IMR-90 (cell line): ENCODE results near the gene TGFBR2. TPM values are rescaled to one million over a fixed set of nuclear protein-coding genes. Genes with fewer than 3 reads are reported as not detected.

Experiments
- ATAC-seq: fragments of 200-7000 bp; cut with Tn5 transposase; 2 replicates; pipeline ENCODE4 v1.9.1; 2020; ENCODE audit warnings: low read depth, mild to moderate bottlenecking, moderate library complexity
- BruUV-seq: library from RNA; stranded (reverse); fragments of 400-500 nt; replicated peaks from 2 replicates; lab custom pipeline; 2021; lab: Mats Ljungman, UMichigan
- CTCF ChIA-PET: fragments of 300-600 bp; formaldehyde crosslinking; extraction: SDS; loops from one replicate; lab custom pipeline; 2021; ENCODE audit warnings: antibody characterized with exemption; lab: Yijun Ruan, JAX
- POLR2A ChIA-PET: fragments of 300-600 bp; sonication (Branson Sonifier 250); formaldehyde crosslinking; loops from one replicate; lab custom pipeline; 2022; ENCODE audit warnings: antibody characterized with exemption; ENCODE audit not compliant: unreplicated experiment; lab: Charles Lee
- DNase-seq: peaks from one replicate; pipeline ENCODE4 v3.0.0; 2013
- H2AFZ ChIP-seq: replicated peaks from 2 replicates; pipeline ENCODE3; 2013; ENCODE audit warnings: low read length, mild to moderate bottlenecking; ENCODE audit not compliant: poor library complexity
- H2AK5ac ChIP-seq: 2 replicates; pipeline ENCODE4 v1.6.1; 2013; ENCODE audit warnings: low read depth, low read length, inconsistent platforms
- H2AK9ac ChIP-seq: replicated peaks from 2 replicates; pipeline ENCODE3; 2013; ENCODE audit warnings: mild to moderate bottlenecking, low read depth, low read length, moderate library complexity; ENCODE audit not compliant: poor library complexity
- H2BK120ac ChIP-seq: 2 replicates; pipeline ENCODE4 v1.6.1; 2013; ENCODE audit warnings: low read depth, low read length, inconsistent platforms
- H2BK15ac ChIP-seq: 3 replicates; pipeline ENCODE4 v1.6.1; 2013; ENCODE audit warnings: low read depth, low read length, inconsistent platforms
- H2BK20ac ChIP-seq: 2 replicates; pipeline ENCODE4 v1.6.1; 2013; ENCODE audit warnings: low read depth, mild to moderate bottlenecking, inconsistent platforms, low read length, moderate library complexity
- H2BK5ac ChIP-seq: 2 replicates; pipeline ENCODE4 v1.6.1; 2013; ENCODE audit warnings: mild to moderate bottlenecking, low read depth, low read length, inconsistent platforms; ENCODE audit not compliant: poor library complexity, severe bottlenecking
- H3K14ac ChIP-seq: replicated peaks from 2 replicates; pipeline ENCODE4 v1.6.1; 2013; ENCODE audit warnings: low read depth, low read length, inconsistent platforms
- H3K18ac ChIP-seq: 2 replicates; pipeline ENCODE4 v1.6.1; 2013; ENCODE audit warnings: low read depth, low read length, control low read depth
- H3K23ac ChIP-seq: 2 replicates; pipeline ENCODE4 v1.6.1; 2013; ENCODE audit warnings: low read depth, low read length, inconsistent platforms
- H3K27ac ChIP-seq: 2 replicates; pipeline ENCODE4 v1.5.1; 2013; ENCODE audit warnings: mild to moderate bottlenecking, control low read depth, low read length; ENCODE audit not compliant: insufficient read depth
- H3K27me3 ChIP-seq: 2 replicates; pipeline ENCODE4 v1.6.1; 2013; ENCODE audit warnings: low read length; ENCODE audit not compliant: control insufficient read depth, insufficient read depth
- H3K36me3 ChIP-seq: 2 replicates; pipeline ENCODE4 v1.6.1; 2013; ENCODE audit warnings: low read length, mixed read lengths; ENCODE audit not compliant: control insufficient read depth, insufficient read depth
- H3K4ac ChIP-seq: 2 replicates; pipeline ENCODE4 v1.6.1; 2013; ENCODE audit warnings: low read depth, low read length, inconsistent platforms
- H3K4me1 ChIP-seq: 2 replicates; pipeline ENCODE4 v1.6.1; 2013; ENCODE audit warnings: low read length, mixed read lengths; ENCODE audit not compliant: control insufficient read depth, insufficient read depth
- H3K4me2 ChIP-seq: 2 replicates; pipeline ENCODE4 v1.6.1; 2013; ENCODE audit warnings: low read depth, mild to moderate bottlenecking, control low read depth, low read length, moderate library complexity
- H3K4me3 ChIP-seq: 2 replicates; pipeline ENCODE4 v1.5.1; 2013; ENCODE audit warnings: low read depth, mild to moderate bottlenecking, control low read depth, low read length, moderate library complexity; ENCODE audit not compliant: insufficient read depth
- H3K56ac ChIP-seq: 2 replicates; pipeline ENCODE4 v1.6.1; 2013; ENCODE audit warnings: low read length, inconsistent platforms; ENCODE audit not compliant: insufficient read depth; ENCODE audit errors: extremely low read depth
- H3K79me1 ChIP-seq, 2 experiments: 2 replicates each; pipeline ENCODE4 v1.6.1; 2013; ENCODE audit warnings: low read length in 2 of 2, inconsistent platforms in 1 of 2, low read depth in 1 of 2
- H3K9ac ChIP-seq: 2 replicates; pipeline ENCODE4 v1.6.1; 2013; ENCODE audit warnings: low read depth, low read length, control low read depth
- H3K9me1 ChIP-seq: 2 replicates; pipeline ENCODE4 v1.6.1; 2013; ENCODE audit warnings: low read length, inconsistent platforms; ENCODE audit not compliant: insufficient read depth
- H3K9me3 ChIP-seq: 2 replicates; pipeline ENCODE4 v1.6.1; 2013; ENCODE audit warnings: low read length; ENCODE audit not compliant: control insufficient read depth, insufficient read depth
- H4K20me1 ChIP-seq: 2 replicates; pipeline ENCODE4 v1.6.1; 2013; ENCODE audit warnings: low read length, inconsistent platforms; ENCODE audit not compliant: insufficient read depth
- H4K5ac ChIP-seq: 2 replicates; pipeline ENCODE4 v1.6.1; 2013; ENCODE audit warnings: mild to moderate bottlenecking, low read depth, low read length, control low read depth
- H4K8ac ChIP-seq, 2 experiments: 2 replicates each; pipeline ENCODE4 v1.6.1; 2013; ENCODE audit warnings: low read depth in 2 of 2, low read length in 2 of 2, control low read depth in 1 of 2, inconsistent platforms in 1 of 2
- H4K91ac ChIP-seq: 2 replicates; pipeline ENCODE4 v1.6.1; 2013; ENCODE audit warnings: low read depth, low read length, inconsistent platforms; ENCODE audit not compliant: insufficient read depth
- BHLHE40 ChIP-seq: fragments of 150-350 bp; IDR thresholded peaks from 2 replicates; pipeline ENCODE4 v1.6.1; 2016; ENCODE audit warnings: mild to moderate bottlenecking, low read depth, low read length
- CEBPB ChIP-seq: IDR thresholded peaks from 2 replicates; pipeline ENCODE4 v1.6.1; 2012; ENCODE audit warnings: low read depth, low read length, improper control_type of control experiment
- CHD1 ChIP-seq: IDR thresholded peaks from 2 replicates; pipeline ENCODE4 v1.6.1; 2012; ENCODE audit warnings: low read depth, low read length, improper control_type of control experiment
- CTCF ChIP-seq: conservative IDR thresholded peaks from 2 replicates; pipeline ENCODE4 v1.5.1; 2012; ENCODE audit warnings: mild to moderate bottlenecking, low read depth, low read length, improper control_type of control experiment
- FOS ChIP-seq: fragments of 150-350 bp; IDR thresholded peaks from 2 replicates; pipeline ENCODE4 v1.6.1; 2016; ENCODE audit warnings: low read depth, low read length
- MAZ ChIP-seq: IDR thresholded peaks from 2 replicates; pipeline ENCODE4 v1.6.1; 2012; ENCODE audit warnings: low read depth, mild to moderate bottlenecking, low read length, improper control_type of control experiment, moderate library complexity, borderline replicate concordance
- MXI1 ChIP-seq: IDR thresholded peaks from 2 replicates; pipeline ENCODE4 v1.6.1; 2012; ENCODE audit warnings: low read depth, mild to moderate bottlenecking, low read length, moderate library complexity, borderline replicate concordance
- NFE2L2 ChIP-seq: fragments of 150-350 bp; IDR thresholded peaks from 2 replicates; pipeline ENCODE4 v1.6.1; 2016; ENCODE audit warnings: low read depth, mild to moderate bottlenecking, low read length
- SMC3 ChIP-seq: fragments of 150-350 bp; IDR thresholded peaks from 2 replicates; pipeline ENCODE4 v1.6.1; 2016; ENCODE audit warnings: low read depth, mild to moderate bottlenecking, antibody characterized with exemption, low read length, moderate library complexity
- dilution Hi-C: fragments of 300-500 bp; cut with HindIII; formaldehyde crosslinking; loops from one replicate; pipeline ENCODE4 v1.14.3; 2018; ENCODE audit warnings: low sequenced_read_pairs; ENCODE audit not compliant: unreplicated experiment
- in situ Hi-C: fragments of 300-500 bp; cut with MboI; formaldehyde crosslinking; loops from 3 replicates; pipeline ENCODE4 v1.14.3; 2019; ENCODE audit warnings: low sequenced_read_pairs, inconsistent platforms, mixed read lengths
- intact Hi-C: fragments of 100-400 bp; cut with micrococcal nuclease; formaldehyde crosslinking; loops from 2 replicates; pipeline ENCODE4 v1.10.0; 2022
- polyA plus RNA-seq, 3 experiments: library from polyadenylated mRNA; depleted of rRNA; stranded (reverse); fragments of >200 nt; gene quantifications; 2 replicates each; pipeline ENCODE4 v1.2.3, GENCODE V29; 2012; ENCODE audit warnings: low replicate concordance in 1 of 3
- total RNA-seq: library from RNA; depleted of rRNA; stranded (reverse); fragments of >200 nt; gene quantifications from 2 replicates; pipeline ENCODE4 v1.2.3, GENCODE V29; 2012

TGFBR2 gene
- total and polyA plus RNA-seq, 2 of the 4 experiments (the other 2 are of a cell fraction) = 63.7 to 87.5 TPM

- Histone ChIP-seq H3K18ac (no peak overlapping the region), H2AK9ac (no peak overlapping the region), H3K56ac (no peak overlapping the region), H2AFZ (no peak overlapping the region), H4K91ac (no peak overlapping the region), H3K4me2 (no peak overlapping the region), H3K23ac (no peak overlapping the region), H3K27ac (no peak overlapping the region), H2BK15ac (no peak overlapping the region), H3K27me3 (no peaks in the 10 kb centered on the region), H4K20me1 (no peaks in the 10 kb centered on the region), H2BK20ac (no peak overlapping the region), H2AK5ac (no peak overlapping the region), H3K4me1 (peaks cover 2% of the 10 kb centered on the region), H3K9me3 (no peaks in the 10 kb centered on the region), H2BK5ac (no peak overlapping the region), H3K14ac (no peak overlapping the region), H3K4ac (no peak overlapping the region), H3K79me1 (no peaks in the 10 kb centered on the region), H4K8ac (no peak overlapping the region), H3K9me1 (no peaks in the 10 kb centered on the region), H3K9ac (no peak overlapping the region), H3K36me3 (no peaks in the 10 kb centered on the region), H4K5ac (no peak overlapping the region), H2BK120ac (no peak overlapping the region), H3K4me3 (no peak overlapping the region)
- TF ChIP-seq CTCF (no peak), SMC3 (no peak), MXI1 (no peak), BHLHE40 (no peak), MAZ (no peak), CEBPB (no peak), CHD1 (no peak), FOS (no peak), NFE2L2 (no peak)
- BruUV-seq = no TSS peak
- ChIA-PET CTCF (no interaction called here), POLR2A (no interaction called here)
- in situ Hi-C loops (no loop called here), intact Hi-C loops (no loop called here), dilution Hi-C loops (no loop called here)
- ATAC-seq (no peak), DNase-seq (no peak)
These were observed 104.8 kb downstream of the TGFBR2 start for GRCh38 chr3:30711151-30711550.
